ENCODE measurements around the gene DNAH1. TPM values are rescaled to one million over a fixed set of nuclear protein-coding genes. Genes with fewer than 3 reads are reported as not detected.

DNAH1 gene
- total RNA-seq, 1 experiment from 2014 or later, result 1.2 TPM

DNA sequence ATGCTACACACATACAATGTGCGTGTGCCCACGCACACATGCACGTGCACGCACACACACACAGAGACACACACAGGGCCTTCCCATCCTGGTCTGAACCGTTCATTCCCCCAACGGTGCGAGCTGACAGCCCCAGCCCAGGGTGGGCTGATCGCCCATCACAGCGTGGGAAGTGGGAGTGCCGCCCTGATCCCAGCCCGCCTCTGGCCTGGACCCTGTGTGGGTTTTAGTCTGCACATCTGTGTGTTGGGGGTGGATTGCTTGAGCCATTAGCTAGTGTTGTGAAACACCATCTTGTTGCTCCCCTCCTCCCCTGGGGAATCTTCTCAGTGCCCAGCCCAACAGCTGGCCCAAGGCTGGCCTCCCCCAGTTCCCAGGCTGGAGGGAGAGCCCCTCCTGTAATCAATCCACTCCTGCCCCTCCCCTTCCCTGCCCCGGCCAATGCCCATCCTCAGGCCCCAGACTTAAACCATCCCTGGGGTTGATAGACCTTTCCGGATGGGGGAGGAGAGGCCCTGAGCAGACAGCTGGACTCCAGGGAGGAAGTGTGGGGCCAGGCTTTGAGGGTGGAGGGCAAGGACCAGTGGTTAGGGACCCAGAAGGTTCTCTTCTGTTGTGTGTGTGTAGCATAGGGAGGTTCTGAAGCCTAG lies 120.5 kb downstream of the DNAH1 start:
- no peak for DNase-seq (ENCODE audit: low spot score)
- in situ Hi-C loops (cut with HindIII; ENCODE audit: low sequenced_read_pairs), result no loop called here

- peak; percentile 69 for DNase-seq (ENCODE audit: low spot score)
- in situ Hi-C loops (cut with HindIII; ENCODE audit: low sequenced_read_pairs), result no loop called here
Observed at GRCh38 chr3:52437326-52438103, 121.4 kb downstream of the DNAH1 start.

GRCh38 chr3:52438104-52438376 lies 121.9 kb downstream of the DNAH1 start:
- in situ Hi-C loops (cut with HindIII; ENCODE audit: low sequenced_read_pairs), result no loop called here
- no peak for DNase-seq (ENCODE audit: low spot score)

- in situ Hi-C loops (cut with HindIII; ENCODE audit: low sequenced_read_pairs), result no loop called here
- DNase-seq (ENCODE audit: low spot score), result no peak
Observed at GRCh38 chr3:52438579-52439425, 122.7 kb downstream of the DNAH1 start.

- in situ Hi-C loops (cut with HindIII; ENCODE audit: low sequenced_read_pairs), result no loop called here
- DNase-seq (ENCODE audit: low spot score), result no peak
Observed at GRCh38 chr3:52439426-52440248, 123.5 kb downstream of the DNAH1 start.

DNA sequence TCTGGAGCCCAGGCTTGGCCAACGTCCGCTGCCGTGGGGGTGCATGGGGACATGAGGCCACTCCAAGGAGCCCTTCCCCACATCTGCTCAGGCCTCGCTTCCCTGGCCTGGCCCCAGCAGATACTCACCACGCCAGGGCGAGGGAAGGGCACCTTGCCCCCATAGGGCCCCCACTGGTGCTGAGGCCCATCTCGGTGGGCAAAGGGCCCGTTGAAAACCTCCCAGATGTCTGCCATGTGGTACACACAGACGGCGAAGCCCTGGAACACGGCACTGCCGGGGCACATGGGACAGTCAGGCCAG lies 124.1 kb downstream of the DNAH1 start:
- in situ Hi-C loops (cut with HindIII; ENCODE audit: low sequenced_read_pairs), result no loop called here
- DNase-seq (ENCODE audit: low spot score), result no peak

GRCh38 chr3:52440671-52441070 lies 124.6 kb downstream of the DNAH1 start:
- no peak for DNase-seq (ENCODE audit: low spot score)
- in situ Hi-C loops (cut with HindIII; ENCODE audit: low sequenced_read_pairs), result no loop called here

- no peak for DNase-seq (ENCODE audit: low spot score)
- in situ Hi-C loops (cut with HindIII; ENCODE audit: low sequenced_read_pairs), result no loop called here
Observed at GRCh38 chr3:52441091-52441771, 125.1 kb downstream of the DNAH1 start.

DNA sequence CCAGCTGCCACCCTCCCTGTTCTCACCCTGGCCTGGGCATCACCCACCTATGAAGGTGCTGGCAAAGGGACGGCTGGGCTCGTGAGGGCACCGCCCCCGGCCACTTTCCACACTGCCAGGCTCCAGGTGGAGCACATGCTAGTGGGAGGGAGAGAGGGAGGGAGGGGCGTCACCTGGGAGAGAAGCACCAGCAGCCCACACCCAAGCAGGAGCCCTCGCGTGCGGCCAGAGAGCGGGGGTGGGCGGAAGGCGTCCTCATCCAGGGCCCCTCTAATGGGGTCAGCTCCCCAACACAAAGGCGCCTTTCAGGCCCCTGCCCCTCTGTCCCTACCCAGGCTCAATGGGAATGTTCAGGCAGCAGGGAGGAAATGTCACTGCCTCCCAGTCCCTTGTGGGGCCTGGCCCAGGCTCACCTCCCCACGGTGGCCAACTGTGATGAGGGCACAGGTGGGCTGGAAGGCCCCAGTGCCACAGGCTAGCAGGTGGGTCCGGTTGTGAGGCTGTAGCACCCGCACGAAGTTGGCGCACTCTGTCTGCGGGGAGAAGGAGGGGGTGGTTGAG lies 125.7 kb downstream of the DNAH1 start:
- DNase-seq (ENCODE audit: low spot score), result no peak
- in situ Hi-C loops (cut with HindIII; ENCODE audit: low sequenced_read_pairs), result no loop called here

- no peak for DNase-seq (ENCODE audit: low spot score)
- in situ Hi-C loops (cut with HindIII; ENCODE audit: low sequenced_read_pairs), result no loop called here
Observed at GRCh38 chr3:52442409-52443267, 126.5 kb downstream of the DNAH1 start.

DNA sequence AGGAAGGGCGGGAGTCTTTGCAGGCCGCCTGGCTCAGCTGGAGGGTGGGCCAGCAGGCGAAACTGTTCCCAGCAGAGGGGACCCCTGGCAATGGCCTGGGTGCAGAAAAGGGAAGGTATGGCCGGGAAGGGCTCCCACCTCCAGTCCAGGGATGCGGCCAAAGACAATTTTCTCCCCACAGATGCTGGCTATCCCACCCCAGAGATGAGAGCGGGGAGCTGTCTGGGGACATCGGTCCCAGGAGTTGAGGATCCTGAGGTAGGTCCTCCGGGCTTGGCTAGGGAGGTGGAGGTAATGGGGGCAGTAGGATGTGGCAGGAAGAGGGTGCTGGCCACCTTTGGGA lies 127.1 kb downstream of the DNAH1 start:
- in situ Hi-C loops (cut with HindIII; ENCODE audit: low sequenced_read_pairs), result no loop called here
- DNase-seq (ENCODE audit: low spot score), result no peak

DNA sequence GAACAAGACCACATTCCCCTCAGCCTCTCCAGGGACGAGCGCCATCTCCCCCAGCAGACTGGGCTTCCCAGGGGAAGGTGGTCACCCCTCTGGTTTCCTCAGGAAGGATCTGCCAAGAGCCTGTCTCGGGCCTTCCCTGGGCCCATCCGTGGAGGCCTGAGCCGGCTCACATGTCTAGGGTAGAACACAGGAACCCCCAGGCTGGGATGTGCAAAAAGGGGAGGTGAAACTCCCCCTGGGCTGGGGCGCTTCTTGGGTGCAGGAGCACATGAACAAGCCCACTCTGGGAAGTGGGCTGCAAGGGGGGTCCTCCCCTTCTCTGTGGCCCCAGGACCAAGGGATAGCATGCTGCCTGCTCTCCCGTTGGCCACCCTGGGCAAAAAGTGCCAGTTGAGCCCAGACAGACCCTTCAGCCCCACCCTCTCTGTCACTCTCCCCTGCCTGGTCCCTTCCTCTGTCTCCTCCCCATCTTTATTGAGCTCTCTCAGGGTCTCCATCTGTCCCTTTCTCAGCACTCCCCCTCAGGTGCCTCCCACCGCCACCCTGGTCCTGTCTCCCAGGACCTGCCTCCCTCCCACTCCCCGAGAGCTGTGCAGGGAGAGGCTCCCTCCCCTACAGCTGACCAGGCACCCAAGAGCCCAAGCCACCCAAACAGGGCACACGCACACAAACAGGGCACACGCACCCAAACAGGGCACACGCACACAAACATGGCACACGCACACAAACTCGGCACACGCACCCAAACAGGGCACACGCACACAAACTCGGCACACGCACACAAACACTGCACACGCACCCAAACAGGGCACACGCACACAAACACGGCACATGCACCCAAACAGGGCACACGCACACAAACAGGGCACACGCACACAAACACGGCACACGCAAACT lies 127.9 kb downstream of the DNAH1 start:
- in situ Hi-C loops (cut with HindIII; ENCODE audit: low sequenced_read_pairs), result no loop called here
- DNase-seq (ENCODE audit: low spot score), result no peak

- in situ Hi-C loops (cut with HindIII; ENCODE audit: low sequenced_read_pairs), result no loop called here
- peak; percentile 94 for DNase-seq (ENCODE audit: low spot score)
Observed at GRCh38 chr3:52444860-52445793, 129.0 kb downstream of the DNAH1 start, which contains the start of gene SEMA3G. Gene SEMA3G, minus strand, starts transcription at chr3:52445103. Its CDS starts 76 bp downstream, at chr3:52445027.

- DNase-seq (ENCODE audit: low spot score), result no peak
- in situ Hi-C loops (cut with HindIII; ENCODE audit: low sequenced_read_pairs), result no loop called here
Observed at GRCh38 chr3:52446042-52446441, 129.9 kb downstream of the DNAH1 start.

DNA sequence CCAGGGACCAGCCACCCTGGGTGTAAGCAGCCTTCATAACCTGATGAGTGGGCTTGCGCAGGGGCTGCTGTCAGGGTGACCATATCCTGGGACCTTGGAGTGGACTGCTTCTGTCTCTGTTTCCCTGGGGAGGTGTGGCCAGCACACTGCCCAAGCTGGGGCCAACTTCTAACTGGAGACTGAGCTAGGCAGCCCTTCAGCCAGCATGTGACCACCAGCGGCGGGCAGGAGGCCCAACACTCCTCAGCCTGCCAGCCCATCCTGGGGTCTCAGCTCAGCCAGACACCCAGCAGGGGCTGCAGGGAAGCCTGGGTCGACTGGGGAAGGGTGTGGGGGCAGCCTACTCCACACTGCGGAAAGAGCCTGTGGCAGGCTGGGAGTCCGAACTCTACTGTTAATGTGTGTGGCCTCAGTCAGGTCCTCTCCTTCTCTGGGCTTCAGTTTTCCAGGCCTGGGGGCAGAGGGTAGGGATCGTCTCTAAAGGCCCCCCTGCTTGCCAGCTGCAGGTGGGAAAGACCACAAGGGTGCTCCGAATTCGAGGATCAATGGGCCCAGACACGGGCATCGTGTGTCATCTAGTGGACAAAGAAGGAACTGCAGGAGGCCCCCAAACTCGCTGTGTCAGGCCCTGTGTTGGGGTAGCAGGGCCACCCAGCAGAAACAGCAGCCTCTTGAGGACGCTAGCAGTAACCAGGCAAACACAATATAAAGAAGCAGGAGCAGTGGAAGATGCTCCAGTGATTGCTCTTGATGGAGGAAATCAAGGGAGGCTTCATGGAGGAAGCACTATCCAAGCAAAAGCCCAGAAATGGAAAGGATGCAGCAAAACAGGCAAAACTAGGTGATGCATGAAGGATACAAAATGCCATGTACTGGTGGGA lies 130.8 kb downstream of the DNAH1 start:
- in situ Hi-C loops (cut with HindIII; ENCODE audit: low sequenced_read_pairs), result no loop called here
- DNase-seq (ENCODE audit: low spot score), result peak; percentile 73

Measured in G401 (cell line).